DMS53 treated with DMSO at 0.1 percent for 48 hours (cell line): ENCODE data around the gene C10orf90.

Source experiments
- DNase-seq: peaks from one replicate; lab custom pipeline; 2025; ENCODE audit not compliant: unreplicated experiment; lab: John Stamatoyannopoulos, UW

C10orf90 gene

GRCh38 chr10:126675656-126676438 lies 5.4 kb upstream of the C10orf90 start:
- DNase-seq, result no peak

GRCh38 chr10:126674741-126675515 lies 4.4 kb upstream of the C10orf90 start:
- DNase-seq, result no peak

GRCh38 chr10:126673565-126673964 lies 3.1 kb upstream of the C10orf90 start:
- no peak for DNase-seq

DNA sequence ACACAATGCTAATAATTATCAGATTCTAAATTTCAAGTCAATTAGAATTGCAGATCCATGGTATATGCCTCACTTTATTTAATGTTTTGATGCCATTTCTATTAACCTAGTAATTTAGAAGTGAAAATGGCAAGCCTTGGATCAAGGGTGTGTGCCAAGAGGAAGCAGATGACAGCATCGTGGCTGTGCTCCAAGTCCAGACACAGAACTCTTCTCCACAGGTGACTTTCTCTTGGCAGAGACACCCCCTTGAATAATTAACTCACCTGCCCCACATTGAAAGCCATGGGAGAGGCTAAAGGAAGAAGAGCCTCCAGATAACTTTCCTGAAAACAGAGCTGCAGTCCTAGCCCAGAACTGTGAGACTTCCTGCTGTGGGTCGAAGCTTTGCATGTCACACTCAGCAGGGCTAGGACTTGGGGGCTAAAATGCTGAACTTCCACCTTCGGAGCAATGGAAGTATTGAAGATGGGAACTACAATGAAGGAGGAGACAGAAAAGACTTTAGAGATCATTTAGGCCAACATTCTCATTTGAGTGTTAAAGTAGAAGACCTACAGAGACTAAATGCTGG lies 996 bp upstream of the C10orf90 start:
- no peak for DNase-seq

GRCh38 chr10:126670895-126671261 lies 385 bp upstream of the C10orf90 start:
- DNase-seq, result no peak

DNA sequence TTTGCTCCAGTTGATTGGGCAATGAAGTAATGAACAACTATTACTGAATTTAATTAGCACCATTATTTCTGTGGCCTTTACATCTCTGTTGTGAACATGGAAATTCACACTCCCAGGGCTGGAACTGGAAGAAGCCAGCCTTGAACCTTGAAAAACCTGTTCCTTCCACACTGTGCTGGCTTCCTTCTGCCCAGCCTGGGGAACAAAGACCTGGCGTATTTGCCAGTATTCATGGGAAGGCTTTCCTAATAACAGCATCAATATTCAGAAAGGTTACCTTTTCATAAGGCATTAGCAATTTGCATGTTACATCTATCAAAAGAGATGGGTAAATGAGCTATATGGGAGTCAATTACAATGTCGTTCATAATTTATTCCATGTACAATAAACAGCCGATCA lies 1.3 kb downstream of the C10orf90 start:
- no peak for DNase-seq

- DNase-seq, result no peak
Measured at GRCh38 chr10:126668505-126668904, 2.0 kb downstream of the C10orf90 start.

DNA sequence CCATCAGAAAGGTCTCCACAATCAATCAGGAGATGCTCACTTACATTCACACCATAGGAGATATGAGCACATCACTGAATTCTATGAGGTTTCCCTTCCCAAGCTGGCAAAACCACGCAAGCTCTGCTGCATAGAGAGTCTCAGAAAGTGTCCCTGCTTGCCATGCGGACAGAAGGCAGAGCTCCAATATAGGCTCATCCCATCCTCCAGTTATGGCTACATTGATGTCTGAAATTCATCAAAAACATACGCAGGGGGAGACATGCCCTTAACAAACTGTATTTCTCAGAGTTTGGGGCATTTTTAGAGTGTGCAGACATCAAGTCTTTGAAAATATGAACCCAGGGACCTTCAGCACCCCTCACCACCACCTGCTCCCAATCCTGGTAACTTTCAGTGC lies 2.9 kb downstream of the C10orf90 start:
- no peak for DNase-seq

DNA sequence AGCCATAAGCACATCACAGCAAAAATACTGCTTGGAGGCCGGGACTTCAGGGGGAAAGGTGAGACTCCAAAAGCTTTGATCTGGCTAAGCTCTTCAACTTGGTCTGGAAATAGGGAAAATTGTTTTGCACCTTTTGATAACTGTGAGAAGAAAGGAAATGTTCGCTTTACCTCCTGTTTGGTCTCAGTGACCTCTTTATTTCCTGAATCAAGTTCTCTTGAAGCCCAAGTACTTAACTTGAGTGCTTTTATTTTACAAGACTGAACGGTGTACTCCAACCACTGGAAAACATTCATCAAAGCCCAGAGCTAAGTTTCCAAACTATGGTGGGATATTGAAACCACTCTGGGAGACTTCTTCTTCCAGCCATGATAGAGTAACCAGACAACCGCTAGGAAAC lies 5.3 kb downstream of the C10orf90 start:
- DNase-seq, result no peak

DNA sequence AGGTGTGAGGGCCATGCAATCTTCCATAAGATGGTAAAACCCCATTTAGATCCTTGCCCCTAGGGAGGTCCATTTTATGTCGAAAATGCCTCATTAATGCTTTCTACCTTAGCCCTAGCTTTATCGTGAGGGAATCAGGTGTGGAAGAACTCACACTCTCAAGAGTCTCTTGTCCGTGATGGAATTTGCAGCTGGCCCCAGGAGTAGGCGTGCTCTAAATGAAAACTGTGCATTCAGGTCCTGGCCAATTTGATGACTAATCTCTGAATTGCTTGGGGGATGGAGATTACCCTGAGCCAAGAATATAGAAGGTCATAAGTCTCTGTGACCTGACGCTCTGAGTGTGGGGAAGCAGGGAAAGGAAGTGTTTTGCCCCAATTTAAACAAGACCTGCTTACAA lies 6.6 kb downstream of the C10orf90 start:
- DNase-seq, result no peak

DNA sequence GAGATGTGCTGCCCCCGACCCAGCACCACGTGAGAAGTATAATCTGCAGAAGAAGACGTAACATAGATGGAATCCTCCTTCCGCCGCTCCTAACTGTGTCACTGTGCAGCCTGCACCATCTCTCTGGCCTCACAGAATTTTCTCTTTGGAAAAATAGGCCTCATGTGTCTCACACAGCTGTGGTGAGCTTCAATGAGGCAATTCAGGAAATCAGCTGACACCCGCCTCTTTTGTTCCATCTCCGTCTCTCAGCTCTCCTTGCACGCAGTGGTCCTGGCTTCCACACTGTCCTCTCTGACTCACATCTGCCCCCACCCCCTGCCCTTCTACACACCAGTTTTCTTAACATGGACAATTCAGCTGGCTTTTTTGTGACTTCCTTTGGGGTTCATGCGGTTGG lies 7.2 kb downstream of the C10orf90 start:
- no peak for DNase-seq

DNA sequence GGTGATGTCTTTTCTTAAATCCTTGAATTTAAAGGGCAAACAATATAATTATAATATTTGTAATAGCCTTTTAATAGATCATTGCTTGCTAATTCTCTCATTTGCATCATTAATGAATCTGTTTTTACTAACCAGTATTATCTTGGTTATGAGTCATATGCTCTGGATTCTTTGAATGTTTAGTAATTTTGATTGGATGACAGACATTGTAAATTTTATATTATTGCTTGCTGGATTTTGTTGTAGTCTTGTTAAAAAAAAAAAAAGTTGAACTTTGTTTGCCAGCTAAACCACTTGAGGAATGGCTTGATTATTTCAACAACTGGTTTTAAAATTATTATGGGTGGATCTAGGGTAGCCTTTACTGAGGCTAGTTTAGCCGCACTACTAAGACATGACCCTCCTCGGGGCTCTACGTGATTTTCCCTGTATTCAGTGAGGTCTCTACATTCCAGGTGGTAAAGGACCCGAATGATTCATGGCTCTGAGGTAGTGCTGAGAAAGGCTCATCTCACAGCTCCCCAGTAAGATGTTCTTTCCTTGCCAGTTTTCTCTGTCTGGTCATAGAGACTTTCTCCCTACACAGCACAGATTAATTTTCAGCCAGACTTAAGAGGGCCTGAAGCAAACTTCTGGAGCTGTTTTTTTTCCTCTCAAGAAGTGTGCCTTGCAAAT lies 8.5 kb downstream of the C10orf90 start:
- no peak for DNase-seq

GRCh38 chr10:126661356-126661755 lies 9.1 kb downstream of the C10orf90 start:
- no peak for DNase-seq

DNA sequence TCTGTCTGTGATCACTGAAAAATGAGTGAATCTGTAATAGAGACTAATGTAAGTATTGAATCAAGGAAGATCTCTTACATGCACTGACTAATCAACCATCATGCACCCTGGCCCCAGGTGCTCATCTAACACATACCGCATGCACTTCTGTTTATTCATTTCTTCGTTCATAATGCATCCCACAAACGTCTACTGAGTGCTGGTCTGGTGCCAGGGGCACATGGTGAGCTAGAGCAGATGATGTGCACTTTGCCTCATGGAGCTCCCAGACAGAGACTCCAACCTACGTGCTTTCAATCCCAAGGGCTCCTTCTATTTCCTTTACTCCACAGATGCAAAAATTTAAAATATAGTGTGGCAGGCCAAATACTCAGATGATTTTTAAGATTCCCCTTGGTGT lies 10.7 kb downstream of the C10orf90 start:
- DNase-seq, result no peak

DNA sequence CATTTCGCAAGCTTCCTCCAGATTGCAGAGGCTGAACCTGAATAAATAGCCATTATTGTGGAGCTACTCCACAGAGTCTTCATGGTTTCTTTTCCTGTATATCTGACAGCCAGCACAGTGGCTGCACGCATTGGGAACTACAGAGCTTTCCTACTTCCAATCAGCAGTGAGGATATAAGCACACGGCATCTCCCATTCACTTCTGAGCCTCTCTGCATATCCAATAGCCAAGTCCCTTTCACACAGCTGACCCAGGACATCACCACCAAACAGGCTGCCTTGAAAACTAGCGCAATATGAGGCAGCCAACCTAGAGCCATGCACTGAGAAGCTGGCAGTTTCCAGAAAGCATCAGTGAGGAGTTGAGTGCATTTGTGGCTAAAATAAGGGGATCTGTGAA lies 11.6 kb downstream of the C10orf90 start:
- no peak for DNase-seq

DNA sequence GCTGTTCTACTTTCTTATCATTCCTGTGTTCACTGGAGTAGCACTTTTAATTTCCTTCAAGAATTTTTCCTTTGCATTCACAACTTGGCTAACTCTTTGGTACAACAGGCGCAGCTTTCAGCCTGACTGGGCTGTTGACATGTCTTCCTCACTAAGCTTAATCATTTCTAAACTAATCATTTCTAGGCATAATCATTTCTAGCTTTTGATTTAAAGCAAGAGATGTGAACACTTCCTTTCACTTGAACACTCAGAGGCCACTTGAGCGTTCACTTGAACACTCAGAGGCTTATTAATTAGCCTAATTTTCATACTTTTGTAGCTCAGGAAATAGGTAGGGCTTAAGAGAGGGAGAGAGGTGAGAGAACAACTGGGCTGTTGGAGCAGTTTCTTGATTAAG lies 15.9 kb downstream of the C10orf90 start:
- no peak for DNase-seq

DNA sequence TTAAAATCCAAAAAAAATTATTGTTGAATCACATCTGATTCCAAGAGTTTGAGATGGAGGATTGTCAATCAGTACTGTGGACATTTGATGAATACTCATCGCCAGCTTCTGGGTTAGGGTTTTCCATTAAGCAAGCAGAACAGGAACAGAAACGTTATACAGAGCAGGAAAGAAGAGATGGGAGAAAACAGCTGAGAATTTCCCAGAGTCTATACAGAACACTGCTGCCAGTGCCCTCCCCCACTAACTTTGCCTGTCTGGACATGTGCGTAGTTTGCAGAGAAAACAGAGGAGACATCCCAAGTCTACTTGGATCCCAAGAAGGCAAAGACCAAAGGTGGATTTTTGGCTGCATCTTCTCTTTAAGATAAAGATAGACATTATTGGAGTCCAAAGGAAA lies 19.0 kb downstream of the C10orf90 start:
- no peak for DNase-seq

DNA sequence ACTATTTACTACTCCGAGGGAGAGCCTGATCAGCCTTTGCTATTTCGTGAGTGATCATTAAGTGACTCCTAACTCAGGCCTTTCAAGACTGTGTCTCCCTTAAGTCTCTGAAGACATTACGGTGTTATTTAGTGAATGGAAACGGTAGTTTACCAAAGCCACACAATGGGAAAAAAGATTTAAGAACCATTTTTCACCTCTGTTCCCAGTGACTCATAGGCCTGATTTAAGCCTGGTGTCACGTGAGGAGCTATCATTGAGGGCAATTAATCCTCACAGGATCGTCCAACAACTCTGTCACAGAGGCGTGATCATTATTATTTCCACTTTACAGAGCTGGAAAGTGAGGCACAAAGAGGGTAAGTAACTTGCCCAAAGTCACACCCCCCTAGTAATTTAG lies 20.3 kb downstream of the C10orf90 start:
- DNase-seq, result no peak

DNA sequence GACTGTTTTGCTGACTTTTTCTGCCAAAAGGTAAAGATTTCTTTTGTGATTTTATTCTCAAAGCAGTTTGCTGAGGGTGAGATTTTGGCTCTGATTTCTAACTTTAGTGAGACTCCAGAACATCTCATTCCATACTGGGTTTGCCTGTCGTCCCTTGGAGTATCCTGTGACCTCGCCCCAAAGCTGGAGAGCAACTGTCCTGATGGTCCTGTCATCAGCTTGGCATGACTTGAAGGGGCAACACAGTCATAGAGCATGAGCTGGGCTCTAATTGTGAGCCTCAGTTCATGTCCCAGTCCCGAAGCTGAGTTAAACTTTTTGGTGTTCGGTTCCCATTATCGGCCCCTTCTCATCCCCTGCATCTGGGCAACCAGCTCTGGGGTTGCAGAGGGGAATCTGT lies 23.4 kb downstream of the C10orf90 start:
- no peak for DNase-seq

DNA sequence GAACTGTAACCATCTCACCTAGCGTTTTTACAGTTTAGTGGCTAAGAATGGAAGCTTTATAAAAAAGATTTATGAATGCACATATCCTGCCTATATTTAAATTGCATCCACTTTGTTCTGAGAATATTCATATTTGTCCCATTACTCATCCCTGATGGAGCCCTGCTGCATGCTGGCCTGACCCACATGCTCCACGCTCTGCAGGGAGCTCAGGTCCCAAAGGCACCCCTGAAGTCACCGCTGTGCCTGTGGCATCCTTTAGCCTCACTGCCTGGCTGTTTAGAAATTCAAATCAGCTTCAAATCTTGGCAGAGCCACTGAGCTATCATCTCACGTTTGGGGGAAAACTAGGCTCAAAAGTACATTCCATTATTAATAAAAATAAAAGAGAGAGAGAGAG lies 24.4 kb downstream of the C10orf90 start:
- no peak for DNase-seq

DNA sequence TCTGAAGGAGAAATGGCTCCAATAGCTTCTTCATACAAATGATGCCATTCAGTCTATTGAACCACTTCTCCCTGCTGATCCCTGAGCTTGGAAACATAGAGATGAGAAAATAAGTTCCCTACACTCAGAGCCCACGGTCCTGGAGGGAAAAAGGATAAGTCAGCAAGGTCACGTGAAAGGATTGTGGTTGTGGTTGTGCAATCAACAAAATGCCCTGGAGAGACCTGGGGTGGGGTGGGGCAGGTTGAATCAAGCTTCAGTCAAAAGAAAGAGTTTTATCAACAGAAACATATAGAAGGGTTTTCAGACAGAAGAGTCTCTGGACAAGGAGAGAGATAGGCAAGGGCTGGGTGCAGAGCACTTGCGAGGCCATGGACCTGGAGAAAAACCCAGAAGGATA lies 30.1 kb downstream of the C10orf90 start:
- DNase-seq, result no peak

GRCh38 chr10:126639084-126639483 lies 31.4 kb downstream of the C10orf90 start:
- DNase-seq, result no peak
